Measurements from ENCODE around the gene CTSE. TPM values are rescaled to one million over a fixed set of nuclear protein-coding genes. Genes with fewer than 3 reads are reported as not detected.

The CTSE gene
- total and polyA plus RNA-seq, 12 donors, result 0.07 to 0.11 TPM; not detected in 10

DNA sequence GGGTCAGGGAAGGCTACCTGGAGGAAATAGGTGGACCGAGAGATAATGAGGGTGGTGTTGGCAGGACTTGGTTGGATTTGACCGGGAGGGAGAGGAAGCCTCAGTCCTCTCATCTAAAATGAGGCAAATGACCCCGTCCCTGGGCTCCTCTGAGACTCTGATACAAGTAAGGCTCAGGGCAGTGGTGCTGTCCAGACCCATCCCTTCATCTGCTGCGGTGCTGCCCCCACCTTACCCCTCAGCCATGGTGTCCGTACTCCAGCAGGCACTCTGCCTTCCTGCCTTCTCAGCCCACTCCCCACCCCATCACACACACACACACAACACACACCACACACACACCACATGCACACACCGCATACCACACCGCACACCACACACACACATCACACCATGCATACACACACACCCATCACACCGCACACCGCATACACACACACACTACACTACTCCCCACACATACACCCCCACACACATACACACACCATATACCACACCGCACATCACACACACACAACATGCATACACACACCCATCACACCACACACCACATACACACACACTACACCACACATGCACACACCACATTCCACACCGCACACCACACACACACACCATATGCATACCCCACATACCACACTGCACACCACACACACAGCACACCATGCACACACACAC is 51.1 kb downstream of the CTSE start:
- H3K27me3 ChIP-seq, result no peaks in the 10 kb centered on the region
- no peaks in the 10 kb centered on the region for H3K9me3 ChIP-seq (replicated peaks in 1 of 3)
- 85 to 89% (median 87%) methylated on average over 11 of the region's 11 CpGs for WGBS, 4 donors
- no peak for DNase-seq
- no peaks in the 10 kb centered on the region for H3K36me3 ChIP-seq (replicated peaks in 1 of 2)
- TF ChIP-seq POLR2A (IDR thresholded peaks at IDR 0.05), result no peak
- TF ChIP-seq CTCF (IDR thresholded peaks at IDR 0.05), result no peak
- H3K27ac ChIP-seq, result no peak overlapping the region
- no peak overlapping the region for H3K4me3 ChIP-seq
- intact Hi-C loops (cut with DNase I), result no loop called here
- H3K4me1 ChIP-seq (replicated peaks in 1 of 2), result no peaks in the 10 kb centered on the region

DNA sequence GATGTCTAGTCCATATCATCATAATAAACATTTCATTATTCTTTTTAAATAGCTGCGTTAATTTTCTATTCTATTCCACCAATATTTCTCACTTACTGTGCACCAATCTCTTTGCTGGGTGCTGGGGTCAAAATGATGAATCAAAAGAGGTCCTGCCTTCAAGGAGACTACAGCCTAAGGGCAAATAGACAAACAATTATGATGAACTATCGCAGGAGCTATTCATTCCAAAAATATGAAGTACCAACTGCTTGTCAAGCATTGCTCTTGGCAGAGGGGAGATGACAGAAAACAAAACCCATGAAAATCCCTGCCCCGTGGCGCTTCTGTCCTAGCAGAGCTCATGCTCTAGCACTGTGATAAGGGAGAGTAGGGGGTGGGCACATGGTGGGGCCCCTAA is 51.6 kb downstream of the CTSE start:
- TF ChIP-seq POLR2A (IDR thresholded peaks at IDR 0.05), result no peak
- no peak for TF ChIP-seq CTCF (IDR thresholded peaks at IDR 0.05)
- Histone ChIP-seq H3K36me3 (replicated peaks in 1 of 2) (no peaks in the 10 kb centered on the region), H3K9me3 (replicated peaks in 1 of 3) (no peaks in the 10 kb centered on the region), H3K4me1 (replicated peaks in 1 of 2) (no peaks in the 10 kb centered on the region), H3K27ac (no peak overlapping the region), H3K4me3 (no peak overlapping the region), H3K27me3 (no peaks in the 10 kb centered on the region)
- intact Hi-C loops (cut with DNase I), result no loop called here
- DNase-seq, result no peak
- WGBS, 4 donors, result 79 to 91% (median 88%) methylated on average over 4 of the region's 4 CpGs

DNA sequence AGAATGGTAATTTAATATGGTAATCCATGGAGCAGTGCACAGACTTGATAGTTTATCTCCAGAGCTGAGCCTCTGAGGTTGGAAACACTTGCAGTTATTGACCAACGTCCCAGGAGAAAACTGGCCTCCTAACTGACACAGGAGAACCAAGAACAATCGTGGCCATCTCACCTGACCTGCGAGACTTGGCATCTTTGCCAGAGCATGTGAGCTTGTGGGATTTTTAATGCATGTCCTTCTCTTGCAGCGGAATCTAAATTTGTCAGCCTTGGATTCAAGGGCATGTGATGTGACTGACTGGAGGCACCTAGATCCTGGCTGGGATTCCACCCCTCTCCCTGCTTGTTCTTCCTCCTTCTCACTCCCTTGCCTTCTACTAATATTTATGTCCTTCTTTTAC is 52.6 kb downstream of the CTSE start:
- DNase-seq, result no peak
- intact Hi-C loops (cut with DNase I), result no loop called here
- Histone ChIP-seq H3K4me3 (no peak overlapping the region), H3K27me3 (no peaks in the 10 kb centered on the region), H3K36me3 (replicated peaks in 1 of 2) (no peaks in the 10 kb centered on the region), H3K27ac (no peak overlapping the region), H3K4me1 (replicated peaks in 1 of 2) (no peaks in the 10 kb centered on the region), H3K9me3 (replicated peaks in 1 of 3) (no peaks in the 10 kb centered on the region)
- TF ChIP-seq CTCF (IDR thresholded peaks at IDR 0.05) (no peak), POLR2A (IDR thresholded peaks at IDR 0.05) (no peak)
- 36 to 61% (median 53%) methylated on average over 4 of the region's 4 CpGs for WGBS, 4 donors

GRCh38 chr1:205970486-205970885 is 53.2 kb downstream of the CTSE start:
- Histone ChIP-seq H3K4me1 (replicated peaks in 1 of 2) (no peaks in the 10 kb centered on the region), H3K9me3 (replicated peaks in 1 of 3) (no peaks in the 10 kb centered on the region), H3K4me3 (no peak overlapping the region), H3K27ac (no peak overlapping the region), H3K27me3 (no peaks in the 10 kb centered on the region), H3K36me3 (replicated peaks in 1 of 2) (no peaks in the 10 kb centered on the region)
- DNase-seq, result no peak
- TF ChIP-seq POLR2A (IDR thresholded peaks at IDR 0.05) (no peak), CTCF (IDR thresholded peaks at IDR 0.05) (no peak)
- intact Hi-C loops (cut with DNase I), result no loop called here
- 26 to 47% (median 33%) methylated on average over 1 of the region's 1 CpG for WGBS, 4 donors
